GM19351 (cell line): ENCODE results near the gene GULP1.
"Not testable (repeated sequence)": the region's sequence is repeated elsewhere in the genome, so short reads cannot be mapped to it uniquely, and the experiment has no call there.

ENCODE experiments used
- ATAC-seq: cut with Tn5 transposase; IDR thresholded peaks from one replicate; pipeline ENCODE4 v1.9.1; 2021; ENCODE audit warnings: mild to moderate bottlenecking, moderate library complexity; ENCODE audit not compliant: unreplicated experiment

The GULP1 gene

GRCh38 chr2:188291617-188292347 is at the start of gene GULP1:
GULP1 (plus strand) TSS chr2:188291874; CDS start chr2:188477703, 185,829 bp downstream.
- ATAC-seq, result no peak

GRCh38 chr2:188243381-188243780 is 48.3 kb upstream of the GULP1 start:
- no peak for ATAC-seq

GRCh38 chr2:188244383-188244782 is 47.3 kb upstream of the GULP1 start:
- ATAC-seq, result no peak

GRCh38 chr2:188245230-188245629 is 46.4 kb upstream of the GULP1 start:
- ATAC-seq, result no peak

GRCh38 chr2:188248513-188248912 is 43.2 kb upstream of the GULP1 start:
- ATAC-seq, result no peak

GRCh38 chr2:188251034-188251433 is 40.6 kb upstream of the GULP1 start:
- ATAC-seq, result no peak

- ATAC-seq, result no peak
These were observed 35.3 kb upstream of the GULP1 start for GRCh38 chr2:188256420-188256819.

- ATAC-seq, result no peak
These were observed 26.4 kb upstream of the GULP1 start for GRCh38 chr2:188265315-188265714.

- no peak for ATAC-seq
These were observed 23.9 kb upstream of the GULP1 start for GRCh38 chr2:188267776-188268175.

GRCh38 chr2:188269004-188269403 is 22.7 kb upstream of the GULP1 start:
- no peak for ATAC-seq

- ATAC-seq, result no peak
These were observed 19.6 kb upstream of the GULP1 start for GRCh38 chr2:188272121-188272520.

- no peak for ATAC-seq
These were observed 17.4 kb upstream of the GULP1 start for GRCh38 chr2:188274274-188274673.

- ATAC-seq, result no peak
These were observed 15.4 kb upstream of the GULP1 start for GRCh38 chr2:188276255-188276654.

GRCh38 chr2:188277786-188278185 is 13.9 kb upstream of the GULP1 start:
- no peak for ATAC-seq

GRCh38 chr2:188278388-188279092 is 13.1 kb upstream of the GULP1 start:
- no peak for ATAC-seq

GRCh38 chr2:188279093-188279445 is 12.6 kb upstream of the GULP1 start:
- ATAC-seq, result no peak

GRCh38 chr2:188280811-188281222 is 10.9 kb upstream of the GULP1 start:
- no peak for ATAC-seq

- no peak for ATAC-seq
These were observed 8.8 kb upstream of the GULP1 start for GRCh38 chr2:188282907-188283306.

GRCh38 chr2:188284251-188284650 is 7.4 kb upstream of the GULP1 start:
- ATAC-seq, result not testable (repeated sequence)

GRCh38 chr2:188285049-188285448 is 6.6 kb upstream of the GULP1 start:
- ATAC-seq, result no peak

- no peak for ATAC-seq
These were observed 5.9 kb upstream of the GULP1 start for GRCh38 chr2:188285774-188286173.

- ATAC-seq, result no peak
These were observed 495 bp upstream of the GULP1 start for GRCh38 chr2:188291142-188291616.
